Stimulated activated CD8-positive, alpha-beta memory T cell treated with anti-CD3 and anti-CD28 coated beads, Interleukin-4, amount 100 ng/mL, for 1 hour (primary cell): ENCODE data around the gene TIAM2.

Experiments
- DNase-seq, 2 donors: peaks; one replicate each; pipeline ENCODE4 v3.0.0-alpha.2; 2020; ENCODE audit warnings: low read depth in 2 of 2, low spot score in 1 of 2

TIAM2 gene

GRCh38 chr6:155056756-155057155 lies 61.6 kb downstream of the TIAM2 start:
- DNase-seq: no peak

- no peak for DNase-seq
These were observed 66.3 kb downstream of the TIAM2 start for GRCh38 chr6:155061381-155061780.

DNA sequence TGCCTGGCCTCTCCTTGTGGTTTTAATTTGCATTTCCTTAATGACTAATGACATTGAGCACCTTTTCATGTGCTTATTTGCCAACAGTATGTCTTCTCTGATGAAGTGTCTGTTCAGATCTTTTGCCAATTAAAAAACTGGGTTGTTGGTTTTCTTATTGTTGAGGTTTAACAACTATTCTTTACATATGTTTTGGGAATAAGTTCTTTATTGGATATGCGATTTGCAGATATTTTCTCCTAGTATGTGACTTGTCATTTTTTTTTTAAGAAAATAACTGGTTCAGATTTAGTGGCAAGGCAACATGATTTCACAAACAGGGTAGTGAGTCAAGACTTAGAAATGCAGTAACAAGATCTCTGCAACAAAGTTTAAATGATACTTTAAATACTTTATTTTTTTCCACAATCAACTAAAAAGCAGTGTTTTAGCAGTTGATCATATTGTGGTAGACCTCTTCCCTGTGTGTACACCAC lies 67.8 kb downstream of the TIAM2 start:
- DNase-seq: no peak

DNA sequence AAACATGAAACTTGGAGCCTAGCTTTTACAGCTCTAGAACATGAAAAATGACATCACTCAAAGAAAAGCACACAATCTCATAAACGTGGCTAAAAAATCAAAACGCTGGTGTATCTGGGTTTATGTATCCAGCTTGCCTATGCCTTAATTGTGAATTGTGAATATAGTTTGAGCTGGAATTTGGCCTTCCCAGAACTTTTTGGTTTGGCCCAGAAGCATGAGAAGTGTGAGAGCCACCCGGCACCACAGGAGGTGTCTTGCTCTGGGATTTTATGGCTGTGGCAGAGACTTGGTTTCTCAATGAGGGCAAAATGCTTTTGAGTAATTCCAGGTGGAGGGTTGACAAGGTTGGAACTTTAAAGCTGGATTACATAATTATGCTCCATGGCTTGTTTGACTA lies 69.2 kb downstream of the TIAM2 start:
- no peak for DNase-seq

DNA sequence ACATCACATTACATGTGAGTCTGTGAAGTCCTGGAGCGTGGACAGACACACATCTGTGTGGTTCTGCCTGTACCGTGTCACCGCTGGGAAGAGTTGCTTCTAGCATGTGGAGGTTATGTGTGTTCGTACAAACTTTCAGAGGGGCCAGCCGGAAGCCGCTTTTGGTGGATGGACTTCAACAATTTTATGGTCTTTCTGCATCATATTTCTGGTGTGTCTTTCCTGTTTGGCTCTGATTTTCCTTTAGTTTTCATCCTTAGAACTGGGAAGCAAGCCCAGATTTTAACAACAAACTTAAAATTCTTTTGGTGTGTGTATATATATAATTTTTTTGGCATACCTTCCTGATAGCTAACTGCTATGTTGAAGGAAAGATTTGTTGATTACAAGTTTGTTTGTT lies 71.2 kb downstream of the TIAM2 start:
- no peak for DNase-seq

DNA sequence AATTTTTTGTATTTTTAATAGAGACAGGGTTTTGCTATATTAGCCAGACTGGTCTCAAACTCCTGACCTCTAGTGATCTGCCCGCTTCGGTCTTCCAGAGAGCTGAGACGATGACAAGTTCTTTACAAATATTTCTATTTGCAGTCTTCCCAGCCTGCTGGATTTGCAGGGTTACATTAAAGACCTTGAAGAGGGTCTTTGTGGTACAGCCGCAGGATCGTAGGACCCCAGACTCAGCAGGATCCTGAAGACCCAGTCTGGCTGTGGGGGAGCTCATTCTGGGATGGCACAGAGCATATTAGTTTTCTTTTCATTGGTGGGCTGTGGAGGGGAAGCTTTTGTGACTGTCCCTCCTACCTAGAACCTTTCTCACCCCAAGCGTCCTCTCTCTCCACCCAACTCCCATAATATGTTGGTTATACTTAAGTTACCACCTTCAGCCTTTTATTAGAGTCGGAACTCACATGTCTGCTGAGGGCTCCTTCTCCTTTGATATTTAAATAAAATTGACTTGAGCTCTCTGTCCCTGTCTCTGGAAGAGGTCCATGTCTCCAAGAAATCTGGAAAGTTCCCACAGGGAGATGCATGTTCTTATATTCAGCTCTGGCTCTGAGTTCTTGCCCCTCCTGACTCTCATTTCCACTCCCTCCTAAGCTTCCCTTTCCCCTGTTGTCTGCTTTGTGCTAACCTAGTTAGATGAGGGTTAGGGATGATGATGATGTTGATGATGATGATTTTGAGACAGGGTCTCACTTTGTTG lies 72.0 kb downstream of the TIAM2 start:
- no peak for DNase-seq

- DNase-seq: no peak
These were observed 73.0 kb downstream of the TIAM2 start for GRCh38 chr6:155067956-155068615.

DNA sequence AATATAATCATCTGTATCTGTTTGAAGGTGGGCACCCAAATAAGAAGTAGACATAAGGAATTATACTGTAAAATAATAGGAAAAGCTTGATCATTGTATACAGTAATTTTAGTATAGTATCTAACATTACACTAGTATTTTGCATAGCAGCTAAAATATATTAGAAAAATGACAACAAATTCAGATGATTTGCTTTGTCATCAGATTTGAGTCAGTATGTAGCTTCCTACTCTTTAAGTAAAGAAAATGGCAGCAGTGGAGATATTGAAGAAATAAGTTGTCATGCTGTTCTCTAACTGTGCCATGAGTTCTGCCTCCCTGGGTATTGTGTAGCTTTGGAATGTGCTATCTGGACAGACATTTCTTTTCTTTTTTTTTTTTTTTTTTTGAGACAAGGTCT lies 74.4 kb downstream of the TIAM2 start:
- DNase-seq: no peak

DNA sequence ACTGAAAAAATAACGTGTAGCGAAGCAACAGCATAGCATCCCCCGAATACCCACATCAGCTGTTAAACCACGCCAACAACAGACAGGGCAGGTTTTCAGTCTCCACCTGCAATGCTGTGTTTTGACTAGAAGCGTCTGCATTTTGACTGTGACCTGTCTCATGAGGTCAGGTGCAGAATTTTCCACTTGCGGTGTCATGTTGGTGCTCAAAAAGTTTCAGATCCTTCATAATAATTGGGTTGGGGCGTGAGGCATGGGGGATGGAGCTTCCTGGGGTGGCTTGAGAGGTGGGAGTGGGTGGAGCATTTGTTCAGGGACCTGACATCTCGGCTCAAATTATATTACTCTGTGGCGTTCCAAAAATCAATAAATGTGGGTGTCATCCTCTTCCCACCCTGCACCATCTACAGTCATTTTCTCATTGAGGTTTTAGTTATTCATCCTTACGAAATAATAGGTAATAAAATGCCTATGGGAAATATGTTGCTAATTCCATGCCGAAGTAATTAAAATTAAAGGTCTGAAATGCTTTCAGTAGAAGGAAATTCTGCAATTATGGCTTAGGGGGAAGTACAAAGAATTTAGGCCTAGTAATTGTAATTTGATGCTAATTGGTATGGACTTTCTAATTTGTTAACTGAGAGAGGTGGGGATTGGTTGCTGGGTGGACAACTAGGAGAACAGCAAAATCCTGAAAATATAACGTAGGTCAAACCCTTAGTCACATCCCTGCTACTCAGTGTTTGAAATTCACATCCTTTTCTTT lies 81.0 kb downstream of the TIAM2 start:
- DNase-seq: no peak

DNA sequence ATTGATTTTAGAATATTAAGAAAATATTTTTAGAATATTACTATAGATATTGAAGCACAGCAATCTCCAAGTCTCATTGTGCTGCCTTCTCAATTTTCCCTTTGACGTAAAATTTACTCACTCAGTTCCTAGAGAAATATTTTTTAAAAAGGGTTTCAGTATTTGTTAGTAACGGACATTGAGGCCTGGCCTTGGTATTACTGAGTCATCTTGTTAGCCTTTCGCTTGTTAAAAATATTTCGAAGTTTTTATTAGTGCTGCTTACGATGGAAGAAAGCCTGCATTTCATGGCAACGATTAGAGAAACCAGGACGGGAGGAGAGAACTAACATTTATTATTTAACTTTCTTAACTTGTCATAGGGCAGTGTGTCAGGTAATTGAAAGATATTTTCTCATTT lies 82.2 kb downstream of the TIAM2 start:
- no peak for DNase-seq

GRCh38 chr6:155077784-155078183 lies 82.7 kb downstream of the TIAM2 start:
- no peak for DNase-seq

- no peak for DNase-seq
These were observed 83.2 kb downstream of the TIAM2 start for GRCh38 chr6:155078331-155078745.

GRCh38 chr6:155079985-155080452 lies 84.9 kb downstream of the TIAM2 start:
- no peak for DNase-seq

- no peak for DNase-seq
These were observed 86.0 kb downstream of the TIAM2 start for GRCh38 chr6:155080881-155081845.

DNA sequence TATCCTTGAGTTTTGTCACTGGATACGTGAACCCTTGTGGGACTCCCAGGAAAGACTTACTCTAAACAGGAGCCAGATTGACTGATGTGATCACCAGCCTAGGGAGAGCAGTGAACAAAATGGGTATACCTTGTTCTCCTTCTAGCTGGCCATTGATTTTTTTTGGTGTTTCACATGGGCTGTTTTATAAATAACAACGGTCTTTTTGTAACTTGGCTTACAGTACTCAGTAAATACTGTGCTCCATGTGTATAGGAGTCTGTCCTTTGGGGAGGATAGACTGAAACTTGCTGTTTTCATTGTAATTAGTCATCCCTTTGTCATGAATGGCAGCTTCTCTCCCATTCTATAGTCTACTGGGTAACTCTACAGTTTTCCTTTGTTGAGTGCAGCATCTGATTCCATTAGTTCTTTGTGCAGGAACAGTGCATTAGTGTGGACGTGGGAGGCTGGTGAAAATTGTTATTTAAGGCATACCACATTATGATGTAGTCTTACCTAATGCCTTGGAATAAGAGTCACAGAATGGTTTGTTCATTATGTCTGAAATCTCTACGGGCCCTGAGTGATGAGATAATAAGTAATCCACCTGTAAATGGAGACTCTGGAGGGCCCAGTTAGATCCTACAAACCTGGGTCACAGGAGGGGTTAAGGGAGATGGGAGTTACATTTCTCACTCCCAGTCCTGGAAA lies 89.5 kb downstream of the TIAM2 start:
- DNase-seq: no peak

DNA sequence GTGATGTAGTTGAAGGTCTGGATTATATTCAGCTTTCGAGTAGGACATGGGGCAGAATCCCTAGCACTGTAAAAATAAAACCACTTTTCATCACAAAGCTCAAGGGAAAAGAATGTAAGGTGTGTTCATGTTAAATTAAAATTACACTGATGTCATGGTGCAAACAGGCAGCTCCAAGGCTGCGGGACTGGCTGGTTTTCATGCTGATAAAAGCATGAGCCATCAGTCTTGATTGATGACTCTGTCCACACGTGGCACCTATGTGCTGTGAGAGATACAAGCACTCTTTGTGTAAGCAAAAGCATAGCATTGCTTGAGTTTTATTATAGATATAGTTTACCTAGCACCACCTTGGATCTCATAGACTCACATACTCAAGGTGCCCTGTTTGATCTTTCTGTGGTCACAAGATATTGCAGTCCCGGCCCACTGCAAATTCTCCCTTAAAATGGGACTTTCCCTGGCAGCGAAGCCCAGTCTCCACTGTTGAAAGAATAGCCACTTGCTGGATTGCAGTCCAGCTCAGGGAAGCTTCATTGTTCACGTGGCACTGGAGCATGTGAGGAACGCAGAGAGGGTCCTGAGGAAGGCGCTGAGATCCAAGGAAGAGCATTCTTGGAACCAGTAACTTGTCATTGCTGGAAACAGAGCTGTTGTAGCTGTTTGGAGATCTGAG lies 90.6 kb downstream of the TIAM2 start:
- no peak for DNase-seq

DNA sequence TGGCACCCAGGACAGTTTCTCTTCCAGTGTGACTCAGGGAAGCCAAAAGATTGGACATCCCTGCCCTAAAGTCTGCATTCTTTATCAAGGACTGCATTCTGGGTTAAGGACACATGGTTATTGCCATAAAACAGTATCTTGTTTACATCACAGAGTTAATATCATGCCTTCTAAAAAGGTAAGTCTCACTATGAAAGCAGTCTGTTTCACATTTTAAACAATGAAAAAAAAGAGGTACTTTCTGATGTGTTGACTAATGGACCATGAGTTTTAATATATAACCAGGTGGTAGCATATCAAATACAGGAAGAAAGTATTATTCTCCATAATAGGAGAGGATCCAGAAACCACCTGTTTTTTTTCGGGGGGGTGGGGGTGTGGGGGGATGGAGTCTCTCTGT lies 93.7 kb downstream of the TIAM2 start:
- DNase-seq: no peak

- no peak for DNase-seq
These were observed 94.6 kb downstream of the TIAM2 start for GRCh38 chr6:155089746-155090145.

DNA sequence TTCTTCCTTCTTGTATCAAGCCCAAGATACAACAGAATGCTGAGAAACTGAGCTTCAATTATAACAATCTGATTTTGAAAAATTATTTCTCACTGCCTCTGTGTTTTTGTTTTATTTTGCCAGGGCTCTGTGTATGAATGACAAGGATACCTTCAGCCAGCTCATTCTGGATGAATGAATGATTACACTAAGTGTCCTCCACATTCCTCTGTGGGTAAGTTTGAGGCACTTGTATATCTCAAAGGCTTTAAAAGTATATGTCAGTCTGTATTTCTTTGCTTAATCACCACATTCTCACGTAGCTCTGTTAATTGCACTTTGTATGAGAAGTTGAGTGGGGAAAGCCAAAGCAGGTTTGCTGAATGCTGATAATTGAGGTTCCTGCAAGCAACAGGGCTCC lies 95.1 kb downstream of the TIAM2 start:
- DNase-seq: no peak

- DNase-seq: no peak
These were observed 96.6 kb downstream of the TIAM2 start for GRCh38 chr6:155091756-155092155.
